NCI-H1105 treated with DMSO at 0.1 percent for 48 hours (cell line): ENCODE measurements around the gene MEN1.

ENCODE experiments used
- DNase-seq: peaks from one replicate; lab custom pipeline; 2025; lab: John Stamatoyannopoulos, UW

The MEN1 gene

DNA sequence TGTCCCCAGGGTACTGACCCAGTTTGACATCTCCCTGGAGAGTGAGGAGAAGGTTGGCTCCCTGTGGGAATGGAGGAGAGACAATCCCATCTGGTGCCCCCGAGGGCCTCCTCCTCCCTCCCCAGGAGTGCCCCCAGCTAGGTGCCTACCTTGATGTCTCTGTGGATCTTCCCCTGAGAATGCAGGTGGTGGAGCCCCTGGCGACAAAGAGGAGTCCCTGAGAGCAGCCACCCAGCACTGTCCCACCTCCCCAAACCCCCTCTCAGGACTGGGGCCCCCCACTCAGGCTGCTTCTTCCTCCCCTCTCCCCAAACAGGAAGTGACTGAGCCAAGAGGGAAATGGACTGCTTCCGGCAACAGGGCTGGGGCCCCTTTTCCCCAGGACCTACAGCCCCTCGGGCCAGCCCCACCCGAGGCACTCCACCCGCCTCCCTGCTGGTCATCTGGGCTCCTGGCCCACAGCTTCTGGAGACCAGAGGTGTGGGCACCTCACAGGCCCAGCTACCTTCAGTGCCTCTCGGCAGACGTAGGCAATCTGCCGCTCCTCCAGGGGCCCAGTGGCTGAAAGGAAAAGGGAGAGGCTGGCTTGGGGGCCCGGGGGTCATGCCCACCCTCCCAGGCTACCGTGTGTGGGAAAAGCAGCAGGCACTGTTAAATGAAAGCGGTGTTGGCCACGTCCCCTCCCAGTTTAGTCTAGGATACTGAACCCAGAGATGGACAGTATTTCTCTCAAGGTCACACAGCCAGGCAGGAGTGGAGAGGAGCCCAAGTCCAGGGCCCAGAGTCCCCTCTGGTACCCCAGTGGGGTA is 8.6 kb downstream of the MEN1 start:
- no peak for DNase-seq

DNA sequence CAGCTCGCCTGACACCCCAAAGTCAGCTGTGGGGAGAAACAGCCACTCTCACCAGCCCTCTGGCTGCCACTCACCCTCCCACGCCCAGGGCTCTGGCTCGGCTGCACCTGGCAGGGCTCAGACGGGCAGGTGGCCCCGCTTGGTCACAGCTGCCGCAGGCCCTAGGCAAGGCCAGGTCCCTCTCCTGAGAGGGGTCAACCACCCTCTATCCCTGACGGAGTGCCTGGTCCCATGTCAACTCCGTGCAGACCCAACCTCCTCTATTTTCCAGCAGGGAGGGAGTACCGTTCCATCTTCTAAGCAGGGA is 9.2 kb downstream of the MEN1 start:
- DNase-seq = no peak

DNA sequence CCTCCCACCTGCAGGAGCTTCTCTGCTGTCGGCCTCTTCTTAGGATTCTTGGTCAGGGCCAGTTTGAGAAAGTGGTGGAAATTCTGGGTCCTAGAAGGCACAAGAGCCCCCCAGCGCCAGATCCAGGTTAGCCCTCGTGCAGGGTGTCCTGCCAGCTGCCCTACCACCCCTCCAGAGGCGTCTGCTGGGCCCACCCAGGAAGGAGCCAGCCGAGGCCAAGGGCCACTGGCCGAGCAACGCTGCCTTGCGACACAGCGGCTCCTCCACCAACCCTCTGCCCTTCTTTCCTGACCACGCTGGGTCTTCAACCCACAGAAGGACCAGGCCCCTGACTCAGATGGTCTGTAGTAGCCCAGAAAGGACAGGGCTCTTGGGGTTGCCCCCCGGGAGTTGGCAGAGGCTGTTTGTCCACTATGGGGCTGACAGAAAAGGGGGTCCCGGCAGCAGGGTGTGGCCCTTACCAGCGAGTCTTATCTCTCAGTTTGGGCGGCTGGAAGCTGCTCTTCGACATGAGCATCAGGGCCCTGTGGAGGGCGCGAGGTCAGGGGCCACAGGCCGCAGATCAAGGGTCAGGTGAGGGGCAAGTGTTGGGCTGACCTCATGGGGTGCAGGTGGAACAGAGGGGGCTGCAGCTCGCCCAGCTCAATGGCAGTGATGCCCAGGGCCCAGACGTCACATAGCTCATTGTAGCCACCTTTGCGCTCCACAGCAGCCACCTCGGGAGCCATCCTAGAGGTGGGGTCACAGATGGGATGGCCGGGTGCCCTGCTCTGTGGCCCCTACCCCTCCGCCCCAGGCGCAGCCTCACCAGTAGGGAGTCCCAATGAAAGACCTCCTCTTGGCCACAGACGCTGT is 9.8 kb downstream of the MEN1 start:
- no peak for DNase-seq

DNA sequence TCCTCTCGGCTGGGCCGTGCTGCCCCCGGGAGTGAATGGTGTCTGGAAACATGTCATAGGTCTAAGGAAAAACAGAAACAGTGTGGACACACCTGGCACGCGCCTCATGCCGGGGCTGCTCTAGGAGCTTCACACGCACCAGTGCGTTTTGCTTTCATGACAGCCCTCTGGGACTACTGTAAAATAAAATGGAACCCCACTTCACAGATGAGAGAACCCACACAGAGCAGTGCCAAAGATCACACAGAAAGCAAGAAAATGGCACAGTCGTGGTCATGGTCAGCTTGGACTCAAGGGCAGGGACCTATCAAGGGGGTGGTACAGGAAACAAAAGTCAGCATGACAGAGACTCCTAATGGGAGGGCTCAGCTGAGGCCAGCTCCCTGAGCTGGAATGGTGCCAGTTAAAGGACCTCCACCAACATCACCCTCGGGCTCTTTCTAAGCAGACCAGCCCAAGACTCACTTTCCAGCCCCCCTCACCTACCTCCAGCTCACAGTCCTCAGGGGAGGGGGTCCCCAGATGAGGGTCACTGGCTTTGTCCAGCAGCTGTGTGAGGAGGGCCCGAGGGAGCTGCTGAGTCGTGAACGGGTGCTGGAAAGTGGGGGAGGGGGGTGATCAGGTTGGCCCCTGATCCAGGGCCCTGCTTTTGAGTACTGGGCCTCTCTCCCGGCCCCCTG is 10.6 kb downstream of the MEN1 start:
- no peak for DNase-seq

DNA sequence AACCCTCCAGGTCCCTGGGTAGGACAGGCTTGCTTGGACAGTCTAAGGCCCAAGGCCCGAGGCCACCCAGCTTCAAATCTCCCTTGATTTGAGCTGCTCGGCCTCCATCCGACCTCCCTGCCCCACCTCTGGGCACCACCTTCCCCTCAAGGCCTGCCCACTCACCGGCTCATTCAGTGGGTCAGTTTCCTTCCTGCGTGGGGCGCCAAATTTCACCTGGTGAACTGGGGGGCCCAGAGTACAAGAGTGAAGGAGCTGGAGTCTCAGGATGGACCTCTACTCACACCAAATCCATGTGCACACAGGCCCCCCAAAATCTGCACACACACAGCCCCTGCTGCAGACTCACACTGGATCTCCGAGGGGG is 11.1 kb downstream of the MEN1 start:
- no peak for DNase-seq

DNA sequence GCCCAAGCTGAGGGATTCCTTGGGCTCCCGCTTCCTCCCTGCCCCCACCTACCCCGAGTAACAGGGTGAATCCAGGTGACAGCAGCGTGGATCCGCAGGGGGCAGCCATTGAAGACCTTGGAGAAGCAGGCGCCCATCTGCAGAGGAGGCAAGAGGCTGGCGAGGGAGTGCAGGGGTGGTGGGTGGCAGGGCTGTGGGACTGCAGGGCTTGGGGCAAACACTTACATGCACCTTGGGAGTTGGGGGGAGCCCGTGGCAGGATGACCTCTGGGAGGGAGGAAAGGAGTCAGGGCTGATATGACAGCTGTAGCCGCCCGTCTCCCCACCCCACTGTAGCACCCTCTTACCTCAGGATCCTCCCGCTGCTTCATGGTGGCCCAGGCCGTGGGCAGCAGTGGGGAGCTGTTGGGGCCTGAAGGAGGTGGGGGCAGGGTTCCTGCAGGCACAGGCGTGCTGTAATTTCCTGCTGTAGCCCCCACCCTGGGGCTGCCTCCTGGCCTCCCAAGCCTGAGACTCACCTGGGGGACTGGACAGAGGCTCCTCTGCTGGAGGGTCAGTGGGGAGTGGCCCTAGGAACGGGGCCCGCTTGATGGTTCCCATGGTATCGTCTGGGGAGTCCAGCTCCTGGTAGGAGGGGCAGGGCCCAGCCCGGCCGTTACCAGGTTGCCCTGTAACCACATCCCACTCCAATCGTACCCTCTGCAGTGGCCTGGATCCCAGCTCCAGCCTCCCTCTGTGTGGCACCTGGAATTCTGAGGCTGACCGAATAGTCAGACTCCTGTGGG is 13.4 kb downstream of the MEN1 start:
- no peak for DNase-seq

DNA sequence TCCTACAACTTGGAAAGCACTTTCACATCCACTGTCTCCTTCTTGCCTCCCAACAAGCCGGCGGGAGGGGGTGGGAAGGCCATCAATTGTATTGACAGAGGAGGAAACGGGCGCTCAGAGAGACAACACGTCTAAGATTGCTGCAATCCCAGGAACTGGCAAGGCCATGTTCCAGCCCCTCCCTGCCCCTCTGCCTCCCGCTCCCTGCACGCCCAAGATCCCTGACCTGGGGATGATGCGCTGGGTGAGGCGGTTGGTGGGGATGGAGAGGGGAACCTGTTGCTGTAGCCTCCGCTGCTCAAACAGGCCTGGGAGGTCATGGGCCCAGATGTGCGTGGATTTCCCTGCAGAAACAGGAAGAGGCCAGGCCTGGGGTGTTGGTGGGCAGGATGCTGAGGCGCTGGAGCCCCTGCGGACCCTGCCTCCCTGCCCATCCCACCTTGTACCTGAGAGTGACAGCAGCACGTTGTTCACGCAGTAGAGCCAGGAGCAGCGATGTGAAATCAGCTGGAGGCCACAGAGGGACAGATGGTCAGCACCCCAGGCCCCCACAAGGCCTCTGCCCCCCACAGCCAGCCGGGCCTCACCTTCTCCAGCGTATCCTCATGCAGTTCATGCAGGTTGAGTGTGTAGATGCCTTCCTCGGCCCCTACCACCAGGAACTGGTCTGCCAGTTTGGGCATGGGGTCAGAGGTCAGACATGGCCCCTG is 14.1 kb downstream of the MEN1 start:
- DNase-seq = no peak

DNA sequence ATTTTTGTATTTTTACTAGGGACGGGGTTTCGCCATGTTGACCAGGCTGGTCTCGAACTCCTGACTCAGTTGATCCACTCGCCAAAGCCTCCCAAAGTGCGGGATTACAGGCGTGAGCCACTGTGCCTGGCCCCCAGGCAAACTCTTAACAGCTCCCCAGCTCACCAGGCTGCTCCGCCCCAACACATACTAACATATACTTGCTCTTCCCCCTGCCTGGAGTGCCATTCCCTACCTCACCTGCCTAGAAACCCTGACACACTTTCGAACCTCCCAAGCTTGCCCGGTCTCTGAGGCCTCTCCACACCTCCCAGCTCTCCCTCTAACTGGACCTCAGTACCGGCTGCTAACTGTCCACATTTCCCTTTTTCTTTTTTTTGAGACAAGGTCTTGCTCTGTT is 15.8 kb downstream of the MEN1 start:
- no peak for DNase-seq

DNA sequence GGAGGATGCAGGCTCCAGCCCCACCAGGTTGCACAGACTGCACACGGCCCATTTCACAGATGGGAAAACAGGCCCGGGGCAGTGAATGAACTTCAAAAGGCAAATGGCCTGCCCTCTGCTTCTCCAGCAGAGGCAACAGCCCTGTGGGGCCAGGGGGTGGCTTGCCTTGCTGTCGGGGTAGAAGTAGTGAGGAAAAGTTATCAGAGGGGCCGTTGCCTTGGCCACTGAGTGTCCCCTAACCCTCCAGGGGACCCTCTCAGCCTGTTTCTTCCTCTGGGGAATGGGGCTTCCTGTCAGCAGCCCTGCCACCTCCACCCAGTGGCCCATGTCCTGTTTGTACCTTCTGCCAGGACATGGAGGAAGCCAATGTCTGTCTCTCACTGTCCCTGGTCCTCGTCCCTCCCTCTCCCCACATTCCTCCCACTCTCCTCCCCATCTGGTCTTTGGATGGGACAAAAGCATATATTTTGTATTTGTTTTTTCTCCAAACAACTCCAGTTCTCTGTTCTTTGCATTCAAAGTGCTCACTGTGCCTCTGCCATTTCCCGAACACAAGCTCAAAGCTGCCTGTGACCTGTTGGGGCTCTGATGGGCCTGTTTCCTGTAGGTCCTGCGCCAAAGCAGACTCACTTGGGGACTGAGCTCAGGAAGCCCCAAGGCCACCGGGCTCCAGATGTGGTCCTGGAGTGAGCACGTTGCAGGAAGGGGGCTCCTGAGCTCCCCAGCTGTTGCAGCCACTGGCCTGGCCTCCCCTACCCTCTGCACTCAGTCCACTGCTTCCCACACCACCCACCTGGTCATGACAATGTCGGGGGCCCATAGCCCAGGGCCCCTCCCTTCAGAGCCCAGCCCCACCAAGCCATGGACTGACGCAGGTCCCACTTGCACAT is 16.8 kb downstream of the MEN1 start:
- DNase-seq = no peak

DNA sequence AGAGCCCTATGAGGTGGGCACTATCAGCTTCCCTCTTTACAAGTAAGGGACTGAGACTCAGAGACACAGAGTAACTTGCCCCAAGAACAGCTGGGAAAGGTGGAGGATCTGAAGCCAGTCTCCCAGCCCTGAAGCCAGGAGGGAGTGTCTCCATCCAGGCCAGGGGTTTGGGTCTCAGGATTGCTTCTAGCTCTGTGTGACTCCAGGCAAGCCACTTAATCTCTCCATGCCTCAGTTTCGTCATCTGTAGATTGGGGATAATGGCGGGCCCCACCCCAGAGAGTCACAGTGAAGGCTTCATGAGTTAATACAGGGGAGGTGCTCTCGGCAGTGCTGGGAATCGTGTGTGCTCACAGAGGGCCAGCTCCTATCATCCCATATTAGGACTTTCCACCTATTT is 17.9 kb downstream of the MEN1 start:
- DNase-seq = no peak

DNA sequence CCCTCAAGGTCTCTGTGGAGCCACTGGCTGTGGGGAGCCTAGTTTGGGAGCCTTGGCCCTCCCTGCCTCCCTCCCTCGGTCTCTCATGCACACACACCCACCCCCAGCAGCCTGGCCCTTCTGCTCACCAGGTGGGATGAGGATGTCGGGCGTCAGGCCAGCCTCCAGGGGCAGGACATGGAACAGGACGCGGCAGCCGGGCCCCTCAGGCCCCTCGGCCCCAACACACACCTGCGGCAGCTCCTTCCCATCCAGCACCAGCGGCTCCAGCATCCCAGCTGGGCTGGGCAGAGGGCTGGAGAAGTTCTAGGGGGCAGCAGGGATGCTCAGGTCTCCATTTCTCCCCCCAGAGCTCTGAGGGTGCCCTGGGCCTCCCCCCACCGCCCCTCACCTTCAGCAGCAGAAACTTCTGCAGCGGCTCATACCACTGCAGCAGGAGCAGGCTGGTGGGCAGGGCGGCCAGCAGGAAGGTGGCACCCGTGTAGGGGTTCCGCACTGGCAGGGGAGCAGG is 18.5 kb downstream of the MEN1 start:
- no peak for DNase-seq

DNA sequence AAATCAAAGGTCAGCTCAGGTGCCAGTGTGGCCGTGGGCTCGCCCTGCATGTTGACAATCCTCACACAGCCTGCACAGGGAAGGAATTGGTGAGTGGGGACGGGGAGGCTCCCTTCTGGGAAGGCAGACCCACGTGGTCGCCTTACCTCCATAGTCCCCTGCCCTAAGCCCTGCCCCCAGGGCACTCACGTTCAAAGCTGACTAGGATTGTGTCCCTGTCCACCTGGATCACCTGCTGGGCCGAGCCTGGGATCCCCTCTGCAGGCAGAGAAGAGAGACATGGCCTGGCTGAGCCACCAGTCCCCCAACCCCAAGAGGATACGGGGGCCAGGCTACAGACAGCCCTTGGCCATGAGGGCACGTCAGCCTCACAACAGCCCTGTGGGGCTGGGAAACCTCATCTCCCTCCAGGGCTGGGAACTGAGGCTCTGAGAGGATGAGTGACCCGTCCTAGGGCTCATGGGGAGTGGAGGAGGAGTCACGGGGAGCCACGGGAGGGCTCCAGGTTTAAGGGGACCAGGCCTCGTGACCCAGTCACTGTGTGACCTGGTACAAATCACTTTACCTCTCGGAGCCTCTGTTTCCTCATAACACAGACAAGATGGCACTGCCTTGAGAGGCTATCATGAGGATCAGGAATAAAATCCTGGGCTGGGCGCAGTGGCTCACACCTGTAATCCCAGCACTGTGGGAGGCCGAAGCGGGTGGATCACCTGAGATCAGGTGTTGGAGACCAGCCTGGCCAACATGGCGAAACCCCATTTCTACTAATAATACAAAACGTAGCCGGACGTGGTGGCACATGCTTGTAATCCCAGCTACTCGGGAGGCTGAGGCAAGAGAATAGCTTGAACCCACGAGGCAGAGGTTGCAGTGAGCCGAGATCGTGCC is 19.9 kb downstream of the MEN1 start:
- no peak for DNase-seq

DNA sequence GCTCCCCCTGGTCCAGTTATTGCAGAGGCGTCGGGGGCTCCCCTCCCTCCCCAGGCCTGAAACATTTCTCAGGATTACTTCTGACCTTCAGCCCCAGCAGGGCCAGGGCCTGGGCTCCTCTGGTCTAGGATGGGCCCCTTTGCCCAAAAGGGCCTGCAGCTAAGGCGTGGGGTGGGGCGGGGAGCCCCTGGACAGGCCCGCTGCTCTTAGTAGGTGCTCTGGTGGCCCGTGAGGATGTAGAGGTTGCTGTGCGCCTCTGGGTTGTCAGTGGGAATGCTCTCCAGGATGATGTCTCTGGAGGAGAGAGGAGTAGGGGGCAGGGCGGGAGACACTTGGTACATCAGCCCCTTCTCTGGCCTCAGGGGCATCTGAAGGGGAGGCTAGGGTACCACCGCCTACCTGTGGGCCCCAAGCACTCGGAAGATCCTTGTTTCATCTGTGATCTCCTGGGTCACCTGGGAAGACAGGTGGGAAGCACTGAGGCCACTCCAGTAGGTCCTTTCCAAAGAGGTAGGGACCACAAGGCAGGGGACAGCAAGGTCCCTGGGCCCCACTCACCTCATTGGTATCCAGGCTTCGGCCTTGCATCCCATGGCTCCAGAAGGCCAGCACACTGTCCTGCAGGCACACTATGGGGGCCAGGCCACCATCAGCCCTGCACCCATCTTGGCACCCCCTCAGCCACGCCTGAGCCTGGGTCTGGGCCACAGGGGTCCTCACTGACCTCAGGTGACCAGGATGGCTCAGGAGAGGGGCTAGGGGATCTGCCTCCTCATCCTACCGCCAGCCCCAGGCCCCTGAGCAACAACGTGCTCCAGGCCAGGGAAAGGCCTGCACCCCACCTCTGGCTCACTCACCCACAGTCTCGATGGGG is 20.8 kb downstream of the MEN1 start:
- no peak for DNase-seq

DNA sequence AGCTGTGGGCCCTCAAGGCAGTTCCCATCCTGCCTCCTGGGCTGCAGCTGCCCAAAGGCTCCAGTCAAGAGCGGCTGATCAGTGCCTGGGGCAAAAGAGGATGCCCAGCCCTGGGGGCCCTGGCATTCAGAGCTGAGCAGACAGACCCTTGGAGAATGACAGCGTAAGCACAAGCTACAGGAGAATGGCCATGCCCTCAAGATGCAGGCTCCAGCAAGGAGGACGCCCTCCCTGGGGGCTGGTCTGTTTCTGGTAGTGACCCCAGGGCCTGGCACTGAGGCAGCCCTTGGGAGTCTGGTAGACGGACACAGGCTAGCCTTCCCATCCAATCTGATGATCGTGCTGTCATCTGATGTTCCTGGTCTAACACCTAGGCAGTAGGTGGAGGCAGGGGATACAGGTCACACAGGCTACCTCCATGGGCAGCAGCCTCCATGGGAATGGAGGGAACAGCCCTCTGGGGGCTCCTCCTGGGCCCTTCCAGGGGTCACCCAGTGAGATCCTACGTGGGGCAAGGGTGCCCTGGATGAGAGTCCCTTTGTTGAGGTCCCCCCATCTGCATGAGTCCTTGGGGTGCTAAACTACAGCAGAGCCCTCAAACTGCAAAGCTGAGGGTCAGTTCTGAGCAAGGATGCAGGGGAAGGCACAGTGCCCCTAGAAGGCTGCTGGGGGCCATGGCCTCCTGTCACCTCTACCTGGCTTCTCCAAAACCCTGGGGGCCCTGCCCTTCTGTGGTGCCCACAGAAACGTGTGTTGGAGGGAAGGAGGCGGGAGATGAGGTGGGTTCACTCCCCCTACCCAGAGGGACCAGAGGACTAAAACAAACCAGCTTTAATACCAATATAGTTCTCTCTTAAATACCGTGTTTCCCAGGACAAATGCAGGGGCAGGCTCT is 21.8 kb downstream of the MEN1 start:
- no peak for DNase-seq

DNA sequence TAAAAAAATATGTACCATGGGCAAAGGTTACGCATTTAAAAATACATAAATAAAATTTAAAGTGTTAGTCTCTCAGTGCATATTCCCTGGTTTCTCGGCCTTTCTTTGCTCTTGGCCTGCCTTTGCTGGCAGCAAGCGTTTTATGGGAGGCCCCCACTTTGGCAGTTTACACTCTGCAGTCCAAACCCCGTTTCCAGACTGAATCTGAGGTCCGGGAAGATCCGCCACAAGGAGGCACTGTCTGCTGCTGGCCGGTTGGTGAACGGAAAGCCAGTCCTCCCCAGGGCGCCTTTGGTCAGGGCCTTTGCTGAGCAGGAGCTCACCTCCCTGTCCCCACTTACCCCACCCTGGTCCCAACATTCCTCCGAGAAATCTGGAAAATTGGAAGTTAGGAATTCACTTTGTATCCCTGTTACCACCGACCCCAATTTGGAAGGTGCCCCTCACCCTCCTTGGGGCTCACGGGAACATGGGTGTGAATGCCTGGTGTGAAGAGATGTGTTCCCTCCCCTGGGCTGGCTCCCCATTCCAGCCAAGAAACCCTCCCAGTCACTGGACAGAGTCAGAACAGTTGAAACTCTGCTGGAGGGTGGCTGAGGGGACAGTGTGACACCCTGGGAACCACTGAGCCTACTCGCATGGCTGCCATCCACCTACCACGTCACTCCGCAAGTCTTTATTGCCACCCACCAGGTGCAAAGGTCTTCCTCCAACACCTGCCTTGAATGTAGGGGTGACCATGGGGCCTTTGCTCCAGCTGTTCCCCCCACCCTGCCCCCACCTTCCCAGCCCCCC is 22.6 kb downstream of the MEN1 start:
- no peak for DNase-seq

DNA sequence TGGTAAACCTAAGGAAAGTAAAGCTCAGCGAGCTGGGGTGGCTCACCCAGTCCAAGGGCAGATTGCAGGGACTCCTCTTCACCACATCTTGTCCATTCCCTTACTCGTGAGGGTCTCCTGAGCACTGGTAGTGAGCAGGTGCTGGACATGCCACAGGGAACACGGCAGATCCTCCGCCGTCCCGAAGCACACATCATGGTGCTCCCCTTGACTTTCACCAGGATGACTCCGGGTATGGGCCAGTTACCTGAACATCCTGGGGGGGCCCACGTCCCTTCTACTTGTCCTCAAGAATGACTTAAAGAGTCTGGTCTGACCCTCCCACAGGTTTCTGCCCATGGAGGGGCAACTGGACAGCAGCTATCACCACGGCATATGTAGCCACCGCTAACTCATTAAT is 24.0 kb downstream of the MEN1 start:
- no peak for DNase-seq
